ENCODE measurements around the gene ZNF496.

The ZNF496 gene

GRCh38 chr1:247330548-247331171 is 1.0 kb downstream of the ZNF496 start:
- H3K27me3 Mint-ChIP-seq = no peaks in the 10 kb centered on the region
- DNase-seq = no peak
- H3K27ac Mint-ChIP-seq = peak overlapping the region; percentile 80 to 83
- peak overlapping the region; percentile 92 to 93 for H3K4me3 Mint-ChIP-seq
- peaks cover 12 to 18% of the 10 kb centered on the region in 2 donors for H3K4me1 Mint-ChIP-seq (ENCODE audit: low read depth in 2 of 2)
- H3K9me3 Mint-ChIP-seq = no peaks in the 10 kb centered on the region
- peaks cover 9% of the 10 kb centered on the region for H3K36me3 Mint-ChIP-seq (ENCODE audit: insufficient read depth)
- ATAC-seq (replicated peaks) = no peak

GRCh38 chr1:247329097-247329617 is 2.5 kb downstream of the ZNF496 start:
- DNase-seq (no peak), ATAC-seq (replicated peaks) (no peak)
- H3K36me3 Mint-ChIP-seq (ENCODE audit: insufficient read depth) = peaks cover 9% of the 10 kb centered on the region
- no peaks in the 10 kb centered on the region for H3K27me3 Mint-ChIP-seq
- no peak overlapping the region for H3K4me3 Mint-ChIP-seq
- H3K27ac Mint-ChIP-seq = no peak overlapping the region
- H3K9me3 Mint-ChIP-seq = no peaks in the 10 kb centered on the region
- peaks cover 12 to 18% of the 10 kb centered on the region in 2 donors for H3K4me1 Mint-ChIP-seq (ENCODE audit: low read depth in 2 of 2)

DNA sequence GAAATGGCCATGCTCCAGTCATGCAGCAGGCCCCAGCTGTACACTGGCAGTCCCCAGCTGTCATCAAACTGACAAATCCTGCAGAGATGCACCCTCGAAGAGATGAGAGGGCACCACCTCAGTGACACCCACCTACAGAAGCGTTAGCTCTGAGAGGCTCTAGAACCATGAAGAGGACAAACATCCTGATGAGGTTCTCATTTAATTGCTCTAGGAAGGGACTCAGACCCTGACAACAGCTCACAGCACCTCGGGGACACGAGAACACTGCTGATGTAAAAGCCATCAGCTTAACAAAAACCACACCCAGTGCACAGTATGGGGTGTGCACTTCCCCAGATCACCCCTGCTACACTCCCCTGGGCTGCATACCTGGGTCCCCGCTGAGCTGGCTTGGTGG is 3.4 kb downstream of the ZNF496 start:
- H3K36me3 Mint-ChIP-seq (ENCODE audit: insufficient read depth) = peaks cover 14% of the 10 kb centered on the region
- no peak overlapping the region for H3K27ac Mint-ChIP-seq
- ATAC-seq (replicated peaks) (no peak), DNase-seq (no peak)
- no peaks in the 10 kb centered on the region for H3K27me3 Mint-ChIP-seq
- H3K9me3 Mint-ChIP-seq = no peaks in the 10 kb centered on the region
- H3K4me1 Mint-ChIP-seq (ENCODE audit: low read depth in 2 of 2) = peaks cover 12 to 18% of the 10 kb centered on the region in 2 donors
- H3K4me3 Mint-ChIP-seq = no peak overlapping the region

GRCh38 chr1:247326411-247327130 is 5.1 kb downstream of the ZNF496 start:
- Mint-ChIP-seq H3K4me3 (no peak overlapping the region), H3K27ac (no peak overlapping the region), H3K9me3 (no peaks in the 10 kb centered on the region), H3K36me3 (ENCODE audit: insufficient read depth) (peaks cover 12% of the 10 kb centered on the region), H3K4me1 (ENCODE audit: low read depth in 2 of 2) (peaks cover 9 to 12% of the 10 kb centered on the region in 2 donors), H3K27me3 (no peaks in the 10 kb centered on the region)
- DNase-seq (no peak), ATAC-seq (replicated peaks) (no peak)

DNA sequence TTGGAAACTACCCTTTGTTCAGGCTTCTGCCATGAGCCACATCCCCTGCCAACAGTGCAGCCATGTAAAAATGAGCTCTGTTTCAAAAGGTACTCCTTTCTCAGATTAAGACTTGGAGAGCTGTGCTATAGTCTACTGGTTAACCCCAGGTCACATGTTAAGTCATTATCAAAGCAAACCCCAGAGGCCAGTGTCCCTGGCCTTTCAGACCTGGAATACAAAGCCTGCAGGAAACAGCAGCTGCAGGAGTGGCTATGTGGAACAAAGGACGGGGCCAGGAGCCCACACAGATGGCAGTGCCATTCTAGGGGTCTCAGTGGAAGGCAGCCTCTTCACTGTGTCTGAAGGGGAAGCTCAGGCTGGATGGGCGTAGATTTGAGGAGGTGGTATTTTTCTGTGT is 6.7 kb downstream of the ZNF496 start:
- H3K27me3 Mint-ChIP-seq = no peaks in the 10 kb centered on the region
- no peak overlapping the region for H3K4me3 Mint-ChIP-seq
- DNase-seq (no peak), ATAC-seq (replicated peaks) (no peak)
- H3K9me3 Mint-ChIP-seq = no peaks in the 10 kb centered on the region
- no peak overlapping the region for H3K27ac Mint-ChIP-seq
- peaks cover 11% of the 10 kb centered on the region for H3K36me3 Mint-ChIP-seq (ENCODE audit: insufficient read depth)
- H3K4me1 Mint-ChIP-seq (ENCODE audit: low read depth in 2 of 2) = peaks cover 2 to 4% of the 10 kb centered on the region in 2 donors

- Mint-ChIP-seq H3K4me1 (ENCODE audit: low read depth in 2 of 2) (no peaks in the 10 kb centered on the region), H3K27ac (no peak overlapping the region), H3K27me3 (no peaks in the 10 kb centered on the region), H3K36me3 (ENCODE audit: insufficient read depth) (peaks cover 9% of the 10 kb centered on the region), H3K4me3 (no peak overlapping the region), H3K9me3 (no peaks in the 10 kb centered on the region)
- ATAC-seq (replicated peaks) (no peak), DNase-seq (no peak)
These were observed 7.4 kb downstream of the ZNF496 start for GRCh38 chr1:247324204-247324787.

DNA sequence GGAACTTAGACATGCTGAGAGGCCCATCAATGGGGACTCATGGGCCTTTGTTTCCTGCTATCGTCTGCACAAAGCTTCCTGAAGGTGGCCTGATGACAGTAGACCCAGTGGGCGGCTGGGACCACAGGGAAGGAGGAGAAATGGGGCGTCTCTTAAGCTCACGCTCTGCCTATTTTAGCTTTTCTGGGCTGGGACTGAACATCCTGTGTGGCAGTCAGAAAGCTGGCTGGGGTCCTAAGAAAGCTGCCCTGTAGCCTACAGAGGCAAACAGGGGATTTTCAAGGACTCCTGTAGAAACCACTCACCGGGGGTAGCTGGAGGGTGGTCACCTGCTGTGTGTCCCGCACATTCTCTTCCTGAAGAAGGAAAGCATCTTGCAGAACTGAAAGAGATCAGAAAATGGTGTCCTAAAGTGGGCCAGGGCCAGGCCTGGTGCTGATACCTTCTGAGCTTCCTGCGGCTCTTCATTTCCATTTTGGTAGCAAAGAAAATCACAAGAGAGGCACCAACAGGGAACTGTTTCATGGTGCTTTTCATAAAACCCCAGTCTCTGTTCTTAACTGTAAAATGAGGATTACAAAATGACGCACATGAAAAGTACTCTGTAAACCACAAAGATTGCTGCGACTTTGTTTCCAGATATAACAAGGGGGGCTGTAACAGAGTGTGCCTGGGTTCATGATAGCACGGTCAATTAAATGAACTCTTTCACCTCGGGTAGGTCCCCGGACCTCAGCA is 8.6 kb downstream of the ZNF496 start:
- H3K36me3 Mint-ChIP-seq (ENCODE audit: insufficient read depth) = peaks cover 9% of the 10 kb centered on the region
- H3K9me3 Mint-ChIP-seq = no peaks in the 10 kb centered on the region
- peak overlapping the region; percentile 10 to 60 for H3K27ac Mint-ChIP-seq
- H3K4me3 Mint-ChIP-seq = no peak overlapping the region
- ATAC-seq (replicated peaks) (no peak), DNase-seq (no peak)
- H3K27me3 Mint-ChIP-seq = no peaks in the 10 kb centered on the region
- H3K4me1 Mint-ChIP-seq (ENCODE audit: low read depth in 2 of 2) = no peaks in the 10 kb centered on the region

DNA sequence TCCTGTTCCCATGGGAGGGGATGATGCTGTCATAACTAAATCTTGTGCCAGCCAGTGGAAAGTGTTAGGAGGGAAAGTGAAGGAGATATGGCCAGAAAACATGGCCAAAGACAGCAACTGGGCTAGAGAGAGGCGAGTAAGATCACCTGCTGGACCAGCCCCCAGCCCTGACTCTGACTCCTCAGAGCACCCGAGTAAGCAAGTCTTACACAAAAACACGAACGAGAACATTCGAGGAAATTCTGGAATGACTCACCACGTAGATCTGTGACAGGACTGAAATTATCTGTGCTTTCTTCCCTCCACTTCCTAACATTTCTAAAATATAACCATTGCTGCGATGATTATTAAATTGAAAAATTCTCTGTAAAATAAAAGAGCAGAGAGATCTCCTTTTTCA is 9.2 kb downstream of the ZNF496 start:
- no peak for ATAC-seq (replicated peaks)
- Mint-ChIP-seq H3K4me3 (no peak overlapping the region), H3K27me3 (no peaks in the 10 kb centered on the region), H3K4me1 (ENCODE audit: low read depth in 2 of 2) (no peaks in the 10 kb centered on the region), H3K36me3 (ENCODE audit: insufficient read depth) (peaks cover 9% of the 10 kb centered on the region), H3K27ac (peak overlapping the region; percentile 10 to 60), H3K9me3 (no peaks in the 10 kb centered on the region)
- DNase-seq = no peak

- Mint-ChIP-seq H3K27me3 (no peaks in the 10 kb centered on the region), H3K9me3 (no peaks in the 10 kb centered on the region), H3K36me3 (ENCODE audit: insufficient read depth) (peaks cover 4% of the 10 kb centered on the region), H3K27ac (no peak overlapping the region), H3K4me1 (ENCODE audit: low read depth in 2 of 2) (no peaks in the 10 kb centered on the region), H3K4me3 (no peak overlapping the region)
- no peak for DNase-seq
- no peak for ATAC-seq (replicated peaks)
These were observed 14.0 kb downstream of the ZNF496 start for GRCh38 chr1:247317702-247318101.

DNA sequence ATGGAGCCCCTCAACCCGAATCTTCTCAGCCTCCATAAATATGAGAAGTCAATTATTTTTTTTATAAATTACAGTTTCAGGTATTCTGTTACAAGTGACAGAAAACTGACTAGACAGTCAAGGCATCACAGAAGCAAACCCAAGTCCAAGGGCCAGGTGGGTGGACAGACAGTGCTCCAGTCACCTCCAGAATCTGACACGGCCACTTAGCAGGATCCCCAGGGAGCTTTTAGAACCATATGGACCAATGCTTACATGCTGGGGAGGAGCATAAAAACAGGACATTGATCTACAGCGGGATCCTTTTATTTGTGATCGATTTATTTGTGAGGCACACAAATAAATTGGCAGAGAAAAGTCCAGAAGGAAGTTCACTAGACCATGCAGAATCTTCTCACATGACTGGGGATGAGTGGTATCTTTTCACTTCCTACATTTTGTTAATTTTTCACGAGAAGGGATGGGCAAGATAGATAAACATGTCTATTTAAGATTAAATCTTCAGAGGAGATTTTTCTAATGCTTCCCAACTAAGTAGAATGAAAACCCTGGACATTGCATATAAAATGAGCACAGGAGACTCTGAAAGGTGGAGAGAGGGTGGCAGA is 15.0 kb downstream of the ZNF496 start:
- Mint-ChIP-seq H3K9me3 (no peaks in the 10 kb centered on the region), H3K27ac (peak overlapping the region in 1 of 2 donors; percentile 74), H3K27me3 (no peaks in the 10 kb centered on the region), H3K36me3 (ENCODE audit: insufficient read depth) (no peaks in the 10 kb centered on the region), H3K4me3 (no peak overlapping the region), H3K4me1 (ENCODE audit: low read depth in 2 of 2) (no peaks in the 10 kb centered on the region)
- ATAC-seq (replicated peaks) (no peak), DNase-seq (no peak)

GRCh38 chr1:247304031-247304430 is 27.6 kb downstream of the ZNF496 start:
- H3K4me3 Mint-ChIP-seq = no peak overlapping the region
- no peaks in the 10 kb centered on the region for H3K27me3 Mint-ChIP-seq
- H3K9me3 Mint-ChIP-seq = no peaks in the 10 kb centered on the region
- no peaks in the 10 kb centered on the region for H3K4me1 Mint-ChIP-seq (ENCODE audit: low read depth in 2 of 2)
- no peak for DNase-seq
- H3K27ac Mint-ChIP-seq = no peak overlapping the region
- H3K36me3 Mint-ChIP-seq (ENCODE audit: insufficient read depth) = peaks cover 17% of the 10 kb centered on the region
- ATAC-seq (replicated peaks) = no peak

DNA sequence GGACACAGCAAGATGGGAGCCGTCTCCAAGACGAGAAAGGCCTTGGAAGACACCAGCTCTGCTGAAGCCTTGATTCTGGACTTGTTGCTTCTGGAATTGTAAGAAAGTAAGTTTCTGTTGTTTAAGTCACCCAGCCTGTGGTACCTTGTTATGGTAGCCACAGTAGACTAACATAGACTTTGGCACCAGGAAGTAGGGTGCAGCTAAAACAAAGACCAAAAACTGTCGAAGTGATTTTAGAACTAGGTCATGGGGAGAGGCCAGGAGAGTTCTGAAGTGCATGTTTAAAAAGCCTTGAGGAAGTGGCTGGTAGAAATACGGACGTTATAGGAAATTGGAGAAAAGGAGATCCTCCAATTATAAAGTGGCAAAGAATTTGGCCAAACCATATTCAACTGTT is 28.5 kb downstream of the ZNF496 start:
- Mint-ChIP-seq H3K27me3 (no peaks in the 10 kb centered on the region), H3K9me3 (no peaks in the 10 kb centered on the region), H3K36me3 (ENCODE audit: insufficient read depth) (peaks cover 17% of the 10 kb centered on the region), H3K4me1 (ENCODE audit: low read depth in 2 of 2) (no peaks in the 10 kb centered on the region), H3K27ac (peak overlapping the region in 1 of 2 donors; percentile 68), H3K4me3 (no peak overlapping the region)
- ATAC-seq (replicated peaks) = no peak
- DNase-seq = no peak

DNA sequence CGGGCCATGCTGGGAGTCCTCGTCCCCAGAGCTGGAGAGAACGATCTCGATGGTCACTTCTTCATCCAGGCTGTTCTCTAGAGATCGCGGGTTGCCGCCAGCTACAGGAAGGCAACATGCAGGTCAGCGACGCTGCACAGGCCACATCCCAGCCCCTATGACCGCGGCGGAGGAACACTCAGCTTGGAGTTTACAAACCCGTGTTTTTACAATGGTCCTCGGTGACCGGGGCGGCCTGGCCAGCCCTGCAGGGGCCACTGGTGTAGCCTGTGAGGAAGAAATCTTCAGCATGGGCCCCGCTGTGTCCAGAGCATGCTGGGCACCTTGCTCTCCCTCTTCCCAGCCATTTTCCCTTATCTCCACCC is 30.5 kb downstream of the ZNF496 start:
- ATAC-seq (replicated peaks) (no peak), DNase-seq (no peak)
- H3K4me1 Mint-ChIP-seq (ENCODE audit: low read depth in 2 of 2) = no peaks in the 10 kb centered on the region
- no peak overlapping the region for H3K4me3 Mint-ChIP-seq
- H3K9me3 Mint-ChIP-seq = no peaks in the 10 kb centered on the region
- no peak overlapping the region for H3K27ac Mint-ChIP-seq
- H3K36me3 Mint-ChIP-seq (ENCODE audit: insufficient read depth) = peaks cover 12% of the 10 kb centered on the region
- no peaks in the 10 kb centered on the region for H3K27me3 Mint-ChIP-seq
